Liver (tissue), 9 donors: ENCODE measurements around the gene TACSTD2. TPM values are rescaled to one million over a fixed set of nuclear protein-coding genes. Genes with fewer than 3 reads are reported as not detected.

Experiments used
- DNase-seq: peaks from one replicate; pipeline ENCODE4 v3.0.0-alpha.2; 2017; ENCODE audit warnings: low spot score
- H3K27ac ChIP-seq, 2 donors: one replicate each; pipeline ENCODE4 v1.7.0; 2013; ENCODE audit warnings: inconsistent platforms in 2 of 2, low read length in 2 of 2, control low read depth in 1 of 2, low read depth in 1 of 2, mild to moderate bottlenecking in 1 of 2
- H3K27me3 ChIP-seq, 4 donors: one replicate each; pipeline versions ENCODE4 v1.6.1 to v1.7.0; 2013; ENCODE audit warnings: low read length in 3 of 4, inconsistent platforms in 1 of 4, mild to moderate bottlenecking in 1 of 4, moderate library complexity in 1 of 4; ENCODE audit not compliant: control insufficient read depth in 4 of 4, insufficient read depth in 4 of 4
- H3K36me3 ChIP-seq, 4 donors: one replicate each; pipeline versions ENCODE4 v1.6.1 to v1.7.0; 2013; ENCODE audit warnings: low read length in 3 of 4, mild to moderate bottlenecking in 3 of 4, low read depth in 1 of 4, moderate library complexity in 1 of 4; ENCODE audit not compliant: control insufficient read depth in 4 of 4, insufficient read depth in 3 of 4
- H3K4me1 ChIP-seq, 4 donors: one replicate each; pipeline versions ENCODE4 v1.6.1 to v1.7.0; 2013; ENCODE audit warnings: low read length in 3 of 4, mild to moderate bottlenecking in 3 of 4, moderate library complexity in 1 of 4; ENCODE audit not compliant: control insufficient read depth in 4 of 4, insufficient read depth in 4 of 4
- H3K4me3 ChIP-seq, 3 donors: one replicate each; pipeline versions ENCODE4 v1.6.1 to v1.7.0; 2013; ENCODE audit warnings: low read length in 3 of 3, control low read depth in 1 of 3, low read depth in 1 of 3, mild to moderate bottlenecking in 1 of 3
- H3K9ac ChIP-seq, 2 donors: one replicate each; pipeline ENCODE4 v1.7.0; 2013; ENCODE audit warnings: low read length in 2 of 2, mild to moderate bottlenecking in 2 of 2, moderate library complexity in 2 of 2, control low read depth in 1 of 2, low read depth in 1 of 2
- H3K9me3 ChIP-seq, 4 donors: one replicate each; pipeline versions ENCODE4 v1.6.1 to v1.7.0; 2013; ENCODE audit warnings: low read length in 3 of 4; ENCODE audit not compliant: control insufficient read depth in 4 of 4
- EGR1 ChIP-seq, 2 donors: IDR thresholded peaks; 2 replicates each; pipeline ENCODE4 v1.6.1; 2016 to 2018; ENCODE audit warnings: antibody characterized with exemption in 2 of 2, low read depth in 2 of 2
- FOXA1 ChIP-seq: IDR thresholded peaks from 2 replicates; pipeline ENCODE4 v1.6.1; 2016; ENCODE audit warnings: antibody characterized with exemption
- FOXA2 ChIP-seq: IDR thresholded peaks from 2 replicates; pipeline ENCODE4 v1.6.1; 2016; ENCODE audit warnings: antibody characterized with exemption
- GABPA ChIP-seq, 2 donors: IDR thresholded peaks in 1 of 2; conservative IDR thresholded peaks in 1 of 2; 2 replicates each; pipeline ENCODE4 v1.6.1; 2016; ENCODE audit warnings: antibody characterized with exemption in 2 of 2, mild to moderate bottlenecking in 1 of 2, moderate library complexity in 1 of 2
- HNF4A ChIP-seq, 2 donors: conservative IDR thresholded peaks; 2 replicates each; pipeline ENCODE4 v1.6.1; 2016; ENCODE audit warnings: antibody characterized with exemption in 2 of 2, mild to moderate bottlenecking in 2 of 2
- HNF4G ChIP-seq: IDR thresholded peaks from 2 replicates; pipeline ENCODE4 v1.6.1; 2016; ENCODE audit warnings: antibody characterized with exemption
- JUND ChIP-seq, 2 donors: IDR thresholded peaks; 2 replicates each; pipeline ENCODE4 v1.6.1; 2016; ENCODE audit warnings: antibody characterized with exemption in 2 of 2
- NR2F2 ChIP-seq: IDR thresholded peaks from 2 replicates; pipeline ENCODE4 v1.6.1; 2016; ENCODE audit warnings: antibody characterized with exemption
- RAD21 ChIP-seq, 2 donors: IDR thresholded peaks; 2 replicates each; pipeline ENCODE4 v1.6.1; 2016; ENCODE audit warnings: antibody characterized with exemption in 2 of 2, mild to moderate bottlenecking in 2 of 2
- RXRA ChIP-seq, 2 donors: IDR thresholded peaks; 2 replicates each; pipeline ENCODE4 v1.6.1; 2017 to 2018; ENCODE audit warnings: antibody characterized with exemption in 2 of 2, mild to moderate bottlenecking in 1 of 2
- SP1 ChIP-seq: IDR thresholded peaks from 2 replicates; pipeline ENCODE4 v1.6.1; 2018; ENCODE audit warnings: antibody characterized with exemption, mild to moderate bottlenecking
- TAF1 ChIP-seq: conservative IDR thresholded peaks from 2 replicates; pipeline ENCODE4 v1.6.1; 2016; ENCODE audit warnings: antibody characterized with exemption, mild to moderate bottlenecking
- YY1 ChIP-seq: IDR thresholded peaks from 2 replicates; pipeline ENCODE4 v1.6.1; 2016; ENCODE audit warnings: antibody characterized with exemption, mild to moderate bottlenecking
- ZBTB33 ChIP-seq: IDR thresholded peaks from 2 replicates; pipeline ENCODE4 v1.6.1; 2016; ENCODE audit warnings: antibody characterized with exemption
- WGBS: extraction: QIAGEN DNeasy Blood & Tissue Kit; methylation state at CpG from one replicate; pipeline ENCODE4 v1.1.7; 2013; 5-methylcytosine and 5-hydroxymethylcytosine counted together
- polyA plus RNA-seq, 2 donors: library from polyadenylated mRNA; stranded (reverse) in 1 of 2; unstranded in 1 of 2; fragments of 200-250 nt in 1 of 2; fragments of >200 nt in 1 of 2; fragmentation: Nextera tagmentation in 1 of 2; extraction: Ambion mirVana in 1 of 2; gene quantifications; one replicate each; pipeline versions ENCODE4 v1.2.1 to v1.2.3, GENCODE V29; 2013 to 2015
- total RNA-seq, 2 donors: library from RNA; depleted of rRNA; stranded (reverse); fragments of >200 nt; gene quantifications; one replicate each; pipeline ENCODE4 v1.2.3, GENCODE V29; 2014
- TF ChIP-seq, protein P1 (sequence below): IDR thresholded peaks from 2 replicates; pipeline ENCODE4 v1.6.1; 2016; ENCODE audit warnings: antibody characterized with exemption, mild to moderate bottlenecking
- TF ChIP-seq, protein P2 (sequence below): fragments of 150-350 bp; IDR thresholded peaks from 2 replicates; pipeline ENCODE4 v1.5.1; 2017; ENCODE audit warnings: improper control_type of control experiment, low read depth, low read length; ENCODE audit not compliant: missing input control
- TF ChIP-seq, protein P3 (sequence below): IDR thresholded peaks from 2 replicates; pipeline ENCODE4 v1.6.1; 2016; ENCODE audit warnings: antibody characterized with exemption
- TF ChIP-seq, protein P4 (sequence below): IDR thresholded peaks from 2 replicates; pipeline ENCODE4 v1.6.1; 2016; ENCODE audit warnings: antibody characterized with exemption
- donor health status: healthy.
- donor health status: healthy.
- donor health status: healthy.
- donor health status: healthy.
- donor health status: healthy.

The TACSTD2 gene
- total and polyA plus RNA-seq, 4 donors: 0.61 to 1.5 (median 1.1) TPM

DNA sequence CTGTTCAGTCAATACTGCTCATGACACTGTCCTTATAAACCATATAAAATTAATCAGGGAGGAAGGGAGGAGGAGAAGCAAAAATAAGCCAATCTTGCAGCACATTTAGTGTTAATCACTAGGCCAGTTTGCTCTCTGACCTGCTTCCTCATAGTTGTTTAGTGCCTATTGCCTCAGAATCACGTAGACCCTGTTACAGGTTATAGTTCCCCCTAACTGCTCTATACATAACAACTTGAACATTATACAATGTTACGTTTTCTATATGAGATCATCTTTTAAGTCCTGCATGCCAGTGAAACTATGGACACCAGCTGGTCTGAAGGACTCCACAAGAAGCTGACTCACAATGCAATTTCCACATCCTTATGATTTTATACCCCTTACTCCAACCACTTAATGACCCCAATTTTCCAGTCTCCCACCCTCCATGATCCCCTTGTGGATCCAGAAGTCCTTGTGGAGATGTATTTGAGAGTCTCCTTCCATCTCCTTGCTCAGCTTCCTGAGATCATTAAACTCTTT lies 34.9 kb upstream of the TACSTD2 start:
- H3K4me1 ChIP-seq: no peaks in the 10 kb centered on the region
- H3K27me3 ChIP-seq: no peaks in the 10 kb centered on the region
- no peak overlapping the region for H3K9ac ChIP-seq
- H3K36me3 ChIP-seq: no peaks in the 10 kb centered on the region
- TF ChIP-seq RAD21 (IDR thresholded peaks at IDR 0.05) (no peak), FOXA1 (no peak), RXRA (IDR thresholded peaks at IDR 0.05) (no peak), HNF4A (conservative IDR thresholded peaks at IDR 0.05) (no peak), HNF4G (no peak)
- TF ChIP-seq, protein P1, sequence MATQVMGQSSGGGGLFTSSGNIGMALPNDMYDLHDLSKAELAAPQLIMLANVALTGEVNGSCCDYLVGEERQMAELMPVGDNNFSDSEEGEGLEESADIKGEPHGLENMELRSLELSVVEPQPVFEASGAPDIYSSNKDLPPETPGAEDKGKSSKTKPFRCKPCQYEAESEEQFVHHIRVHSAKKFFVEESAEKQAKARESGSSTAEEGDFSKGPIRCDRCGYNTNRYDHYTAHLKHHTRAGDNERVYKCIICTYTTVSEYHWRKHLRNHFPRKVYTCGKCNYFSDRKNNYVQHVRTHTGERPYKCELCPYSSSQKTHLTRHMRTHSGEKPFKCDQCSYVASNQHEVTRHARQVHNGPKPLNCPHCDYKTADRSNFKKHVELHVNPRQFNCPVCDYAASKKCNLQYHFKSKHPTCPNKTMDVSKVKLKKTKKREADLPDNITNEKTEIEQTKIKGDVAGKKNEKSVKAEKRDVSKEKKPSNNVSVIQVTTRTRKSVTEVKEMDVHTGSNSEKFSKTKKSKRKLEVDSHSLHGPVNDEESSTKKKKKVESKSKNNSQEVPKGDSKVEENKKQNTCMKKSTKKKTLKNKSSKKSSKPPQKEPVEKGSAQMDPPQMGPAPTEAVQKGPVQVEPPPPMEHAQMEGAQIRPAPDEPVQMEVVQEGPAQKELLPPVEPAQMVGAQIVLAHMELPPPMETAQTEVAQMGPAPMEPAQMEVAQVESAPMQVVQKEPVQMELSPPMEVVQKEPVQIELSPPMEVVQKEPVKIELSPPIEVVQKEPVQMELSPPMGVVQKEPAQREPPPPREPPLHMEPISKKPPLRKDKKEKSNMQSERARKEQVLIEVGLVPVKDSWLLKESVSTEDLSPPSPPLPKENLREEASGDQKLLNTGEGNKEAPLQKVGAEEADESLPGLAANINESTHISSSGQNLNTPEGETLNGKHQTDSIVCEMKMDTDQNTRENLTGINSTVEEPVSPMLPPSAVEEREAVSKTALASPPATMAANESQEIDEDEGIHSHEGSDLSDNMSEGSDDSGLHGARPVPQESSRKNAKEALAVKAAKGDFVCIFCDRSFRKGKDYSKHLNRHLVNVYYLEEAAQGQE: no peak
- no peak for DNase-seq
- WGBS: 71% methylated on average over 2 of the region's 2 CpGs
- peaks cover 1 to 10% (median 5%) of the 10 kb centered on the region in 4 donors for H3K9me3 ChIP-seq
- H3K4me3 ChIP-seq: no peak overlapping the region
- H3K27ac ChIP-seq: no peak overlapping the region

- TF ChIP-seq NR2F2 (no peak), YY1 (no peak), FOXA2 (no peak), HNF4A (conservative IDR thresholded peaks at IDR 0.05) (no peak), GABPA (IDR thresholded peaks at IDR 0.05 in 1 of 2, conservative IDR thresholded peaks at IDR 0.05 in 1 of 2) (no peak), RXRA (IDR thresholded peaks at IDR 0.05) (no peak), FOXA1 (no peak), JUND (IDR thresholded peaks at IDR 0.05) (no peak), ZBTB33 (no peak), TAF1 (no peak), HNF4G (no peak), RAD21 (IDR thresholded peaks at IDR 0.05) (no peak), EGR1 (IDR thresholded peaks at IDR 0.05; ENCODE audit: low read depth in 2 of 2) (no peak), SP1 (no peak)
- TF ChIP-seq, protein P2, sequence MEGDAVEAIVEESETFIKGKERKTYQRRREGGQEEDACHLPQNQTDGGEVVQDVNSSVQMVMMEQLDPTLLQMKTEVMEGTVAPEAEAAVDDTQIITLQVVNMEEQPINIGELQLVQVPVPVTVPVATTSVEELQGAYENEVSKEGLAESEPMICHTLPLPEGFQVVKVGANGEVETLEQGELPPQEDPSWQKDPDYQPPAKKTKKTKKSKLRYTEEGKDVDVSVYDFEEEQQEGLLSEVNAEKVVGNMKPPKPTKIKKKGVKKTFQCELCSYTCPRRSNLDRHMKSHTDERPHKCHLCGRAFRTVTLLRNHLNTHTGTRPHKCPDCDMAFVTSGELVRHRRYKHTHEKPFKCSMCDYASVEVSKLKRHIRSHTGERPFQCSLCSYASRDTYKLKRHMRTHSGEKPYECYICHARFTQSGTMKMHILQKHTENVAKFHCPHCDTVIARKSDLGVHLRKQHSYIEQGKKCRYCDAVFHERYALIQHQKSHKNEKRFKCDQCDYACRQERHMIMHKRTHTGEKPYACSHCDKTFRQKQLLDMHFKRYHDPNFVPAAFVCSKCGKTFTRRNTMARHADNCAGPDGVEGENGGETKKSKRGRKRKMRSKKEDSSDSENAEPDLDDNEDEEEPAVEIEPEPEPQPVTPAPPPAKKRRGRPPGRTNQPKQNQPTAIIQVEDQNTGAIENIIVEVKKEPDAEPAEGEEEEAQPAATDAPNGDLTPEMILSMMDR: no peak
- TF ChIP-seq, protein P1: no peak
- TF ChIP-seq, protein P3, sequence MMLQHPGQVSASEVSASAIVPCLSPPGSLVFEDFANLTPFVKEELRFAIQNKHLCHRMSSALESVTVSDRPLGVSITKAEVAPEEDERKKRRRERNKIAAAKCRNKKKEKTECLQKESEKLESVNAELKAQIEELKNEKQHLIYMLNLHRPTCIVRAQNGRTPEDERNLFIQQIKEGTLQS: no peak
- TF ChIP-seq, protein P4, sequence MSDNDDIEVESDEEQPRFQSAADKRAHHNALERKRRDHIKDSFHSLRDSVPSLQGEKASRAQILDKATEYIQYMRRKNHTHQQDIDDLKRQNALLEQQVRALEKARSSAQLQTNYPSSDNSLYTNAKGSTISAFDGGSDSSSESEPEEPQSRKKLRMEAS: no peak
- Histone ChIP-seq H3K9ac (no peak overlapping the region), H3K4me3 (no peak overlapping the region), H3K4me1 (no peaks in the 10 kb centered on the region), H3K9me3 (peaks cover 1 to 12% (median 7%) of the 10 kb centered on the region in 4 donors), H3K27ac (no peak overlapping the region), H3K36me3 (no peaks in the 10 kb centered on the region), H3K27me3 (no peaks in the 10 kb centered on the region)
- 78% methylated on average over 2 of the region's 2 CpGs for WGBS
- no peak for DNase-seq
These were observed 31.9 kb upstream of the TACSTD2 start for GRCh38 chr1:58608945-58609344.
